ENCODE measurements around the gene KIAA0232.
A peak's percentile ranks its signal among the peaks of the same experiment; 100 is the strongest.
"Not testable (repeated sequence)": the region's sequence is repeated elsewhere in the genome, so short reads cannot be mapped to it uniquely, and the experiment has no call there.

KIAA0232 gene

DNA sequence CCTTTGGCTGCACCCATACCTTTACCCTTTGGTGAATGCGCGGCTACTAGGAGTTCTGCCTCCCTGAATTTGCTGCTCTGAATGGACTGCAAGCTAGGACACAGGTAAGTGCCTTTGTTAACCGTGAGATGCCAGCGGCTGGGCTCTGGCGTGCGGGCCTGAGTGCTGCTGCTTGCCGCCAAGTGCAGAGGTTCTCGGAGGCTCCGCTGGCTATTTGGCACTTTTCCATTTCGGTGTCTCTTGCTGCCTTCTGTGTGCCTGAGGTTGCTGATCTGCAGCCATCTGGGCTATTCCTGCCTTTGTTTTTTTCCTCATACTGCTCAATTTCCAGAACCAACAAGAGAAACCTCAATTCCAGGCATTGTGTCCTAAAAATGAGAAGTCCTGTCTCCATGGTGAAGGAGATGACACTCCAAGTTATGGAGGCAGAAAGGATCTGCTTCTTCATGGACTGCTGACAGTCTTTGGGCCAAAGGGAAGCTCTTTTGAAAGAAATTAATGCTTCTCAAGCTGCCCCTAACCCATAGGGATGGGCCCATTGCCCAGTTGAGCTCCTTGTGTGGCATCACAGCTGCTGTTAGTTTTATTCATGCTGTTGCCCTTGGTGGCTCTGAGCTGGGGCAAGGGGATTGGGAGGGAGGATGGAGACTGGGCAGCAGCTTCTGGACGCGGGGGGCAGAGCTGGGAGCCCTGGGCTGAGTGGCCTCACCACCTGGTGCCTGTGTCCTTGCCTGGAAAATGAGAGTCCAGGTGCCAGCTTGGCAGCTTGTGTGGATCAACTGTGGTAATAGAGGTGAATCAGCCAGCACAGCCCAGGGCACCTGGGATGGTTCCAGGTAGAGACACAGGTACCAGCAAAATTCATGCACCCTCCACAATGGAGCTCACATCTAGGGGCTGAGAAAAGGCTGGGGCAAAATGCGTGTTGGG lies 123.3 kb downstream of the KIAA0232 start:
- peak; percentile 65 to 81 for DNase-seq

DNA sequence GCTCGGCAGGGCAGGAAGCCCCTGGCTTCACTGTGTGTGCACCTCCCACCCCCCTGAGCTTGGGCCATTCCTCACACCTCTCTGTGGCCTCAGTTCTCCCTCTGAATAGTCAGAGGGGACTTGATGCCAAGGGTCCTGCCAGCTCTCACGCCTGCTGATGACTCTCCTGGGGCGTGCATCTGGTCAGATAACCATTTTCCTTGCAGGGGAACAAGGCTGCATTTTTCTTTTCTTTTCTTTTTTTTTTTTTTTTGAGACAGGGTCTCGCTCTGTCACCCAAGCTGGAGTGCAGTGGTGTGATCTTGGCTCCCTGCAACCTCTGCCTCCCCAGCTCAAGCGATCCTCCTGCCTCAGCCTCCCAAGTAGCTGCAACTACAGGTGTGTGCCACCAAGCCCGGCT lies 124.0 kb downstream of the KIAA0232 start:
- DNase-seq, result not testable (repeated sequence)

DNA sequence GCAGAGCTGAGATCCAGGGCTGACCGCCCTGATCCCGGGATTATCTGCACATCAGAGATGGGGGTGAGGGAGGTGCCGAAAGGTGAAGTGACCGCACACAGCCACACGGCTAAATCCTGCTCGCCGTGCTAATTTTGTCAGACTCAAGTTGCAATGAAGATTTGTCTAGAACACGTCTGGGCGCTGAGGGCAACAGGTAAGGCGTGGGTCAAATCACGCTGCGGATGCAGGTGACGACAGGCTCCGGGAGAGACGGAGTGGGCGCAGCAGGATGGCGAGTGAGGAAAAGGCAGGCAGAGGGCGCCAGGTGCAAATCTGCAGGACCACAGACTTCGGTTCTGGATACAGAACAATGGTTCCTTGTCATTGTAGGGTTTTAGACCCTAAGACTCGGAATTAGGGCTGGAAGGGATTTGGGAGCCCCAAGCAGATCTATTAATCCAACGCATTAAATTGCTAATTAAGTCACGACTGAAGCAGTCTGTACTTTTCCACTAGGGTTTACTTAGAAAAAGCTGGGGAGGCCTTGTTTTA lies 125.2 kb downstream of the KIAA0232 start:
- peak in 1 of 2 experiments; percentile 47 for DNase-seq

DNA sequence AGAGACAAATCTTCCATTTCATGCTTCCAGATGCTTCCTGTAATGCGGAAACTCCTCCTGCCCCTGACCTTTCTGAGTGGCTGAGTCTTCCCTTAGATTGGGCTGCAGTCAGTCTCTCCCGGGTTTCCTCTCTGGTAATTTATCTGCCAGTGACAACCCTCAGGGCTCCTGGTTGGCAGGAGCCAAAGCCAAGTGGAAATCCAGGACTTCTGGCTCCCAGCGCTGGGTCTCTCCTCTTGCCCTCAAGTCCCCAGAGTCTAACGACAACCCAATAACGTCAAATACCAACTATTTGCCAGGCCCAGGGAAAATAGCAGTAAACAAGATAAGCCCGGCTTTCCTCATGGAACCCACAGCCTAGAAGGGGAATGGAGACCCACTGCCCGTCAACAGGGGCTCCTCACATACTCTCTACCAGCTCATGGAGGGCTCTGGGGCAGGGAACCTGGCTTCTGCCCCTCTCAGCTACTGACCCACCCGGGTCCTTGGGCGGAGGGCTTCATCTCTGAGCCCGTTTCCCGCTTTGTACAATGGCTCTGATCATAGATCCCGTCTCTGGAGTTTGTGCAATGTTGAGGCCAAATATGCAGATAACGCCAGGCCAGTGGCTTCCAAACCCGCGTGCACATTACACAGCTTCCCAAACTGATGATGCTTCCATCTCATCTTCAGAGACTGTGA lies 126.0 kb downstream of the KIAA0232 start:
- DNase-seq, result no peak

DNA sequence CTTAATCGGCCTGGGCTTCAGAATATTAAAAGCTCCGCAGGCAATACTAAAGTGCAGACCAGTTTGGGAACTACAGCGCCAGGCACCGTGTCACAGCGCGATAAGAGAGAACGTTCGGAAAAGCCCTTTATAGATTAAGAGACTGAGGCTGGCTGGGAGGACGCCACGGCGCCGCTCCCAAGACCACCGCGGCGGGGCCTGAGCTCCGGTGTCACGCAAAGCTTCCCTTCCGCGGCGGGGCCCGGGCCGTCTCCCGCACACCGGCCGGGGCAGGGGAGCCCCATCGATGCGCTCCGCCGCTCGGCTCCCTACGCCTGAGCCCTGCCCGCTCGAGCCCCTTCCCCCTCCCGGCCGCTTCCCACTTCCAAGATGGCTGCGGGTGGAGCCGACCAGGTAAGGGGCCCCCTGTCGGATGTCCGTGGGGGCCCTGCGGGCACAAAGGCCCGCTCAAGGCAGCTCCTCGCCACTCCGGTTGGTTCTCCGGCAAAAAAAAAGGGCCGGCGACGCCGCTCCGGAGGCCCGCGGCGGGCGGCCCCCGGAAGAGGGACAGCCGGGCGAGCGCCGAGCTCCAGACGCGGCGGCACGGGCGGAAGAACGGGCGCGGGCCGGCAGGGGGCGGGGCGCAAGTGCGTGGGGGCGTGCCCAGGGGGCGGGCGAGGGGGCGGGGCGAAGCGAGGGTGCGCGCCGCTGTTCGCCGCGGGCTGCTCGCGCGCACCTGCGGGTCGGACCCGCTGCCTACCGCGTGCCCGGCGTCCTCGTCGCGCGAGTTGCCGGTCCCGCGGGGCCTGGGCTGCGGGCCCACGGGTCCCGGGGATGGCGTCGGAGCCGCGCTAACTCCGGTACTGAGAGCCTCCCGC lies 126.8 kb downstream of the KIAA0232 start, which contains the start of gene TBC1D14:
Gene TBC1D14, plus strand, starts transcription at position 714 of the 857 bp plus-strand sequence. CDS start 13,564 bp downstream, outside the sequence.
- peak; percentile 75 to 87 for DNase-seq

DNA sequence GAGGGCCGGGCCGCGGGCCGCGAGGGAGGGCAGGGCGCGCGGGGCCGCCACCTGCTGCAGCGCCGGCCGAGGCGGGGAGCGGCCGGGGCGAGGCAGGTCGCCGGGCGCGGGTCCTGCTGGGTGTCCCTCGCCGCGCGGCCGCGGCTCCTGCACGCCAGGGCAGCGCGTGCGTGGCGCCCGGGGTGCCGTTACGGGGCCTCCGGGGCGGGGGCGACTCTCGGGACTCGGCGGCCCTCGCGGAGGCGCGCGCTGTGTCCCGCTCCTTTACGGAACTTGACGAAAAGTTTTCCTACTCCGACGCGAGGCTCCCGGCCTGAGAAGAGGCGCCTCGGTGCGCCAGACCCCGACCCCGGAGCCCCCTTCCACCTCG lies 127.4 kb downstream of the KIAA0232 start:
- DNase-seq, result no peak

DNA sequence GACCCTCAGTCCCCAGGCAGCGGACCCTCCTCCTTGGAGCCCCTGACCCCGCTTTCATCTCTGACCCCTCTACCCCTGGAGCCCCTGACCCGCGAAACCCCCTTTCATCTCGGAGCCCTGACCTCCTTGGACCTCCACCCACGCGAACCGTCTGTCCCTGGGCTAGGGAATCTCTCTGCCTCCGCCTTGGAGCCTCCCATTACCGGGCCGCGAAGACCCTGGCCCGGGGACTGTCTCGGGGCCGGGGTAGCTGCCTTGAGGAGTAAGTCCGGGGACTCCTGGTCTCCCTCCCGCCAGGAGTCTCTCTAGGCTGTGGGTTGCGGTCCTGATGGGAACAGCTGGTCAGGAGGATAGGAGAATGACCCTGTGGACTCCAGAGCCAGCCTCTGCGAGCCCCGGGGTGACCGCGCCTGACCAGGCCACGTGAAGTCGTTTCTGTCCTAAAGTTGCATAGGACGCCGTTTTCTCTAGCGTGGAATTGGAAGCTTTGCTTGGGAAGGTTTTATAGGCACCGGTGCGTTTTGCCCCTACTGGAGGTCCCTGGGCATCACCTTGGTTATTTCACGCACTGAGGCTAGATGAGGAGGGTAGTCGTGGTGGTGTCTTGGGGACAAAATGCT lies 127.9 kb downstream of the KIAA0232 start:
- DNase-seq, result peak in 1 of 2 experiments; percentile 40

DNA sequence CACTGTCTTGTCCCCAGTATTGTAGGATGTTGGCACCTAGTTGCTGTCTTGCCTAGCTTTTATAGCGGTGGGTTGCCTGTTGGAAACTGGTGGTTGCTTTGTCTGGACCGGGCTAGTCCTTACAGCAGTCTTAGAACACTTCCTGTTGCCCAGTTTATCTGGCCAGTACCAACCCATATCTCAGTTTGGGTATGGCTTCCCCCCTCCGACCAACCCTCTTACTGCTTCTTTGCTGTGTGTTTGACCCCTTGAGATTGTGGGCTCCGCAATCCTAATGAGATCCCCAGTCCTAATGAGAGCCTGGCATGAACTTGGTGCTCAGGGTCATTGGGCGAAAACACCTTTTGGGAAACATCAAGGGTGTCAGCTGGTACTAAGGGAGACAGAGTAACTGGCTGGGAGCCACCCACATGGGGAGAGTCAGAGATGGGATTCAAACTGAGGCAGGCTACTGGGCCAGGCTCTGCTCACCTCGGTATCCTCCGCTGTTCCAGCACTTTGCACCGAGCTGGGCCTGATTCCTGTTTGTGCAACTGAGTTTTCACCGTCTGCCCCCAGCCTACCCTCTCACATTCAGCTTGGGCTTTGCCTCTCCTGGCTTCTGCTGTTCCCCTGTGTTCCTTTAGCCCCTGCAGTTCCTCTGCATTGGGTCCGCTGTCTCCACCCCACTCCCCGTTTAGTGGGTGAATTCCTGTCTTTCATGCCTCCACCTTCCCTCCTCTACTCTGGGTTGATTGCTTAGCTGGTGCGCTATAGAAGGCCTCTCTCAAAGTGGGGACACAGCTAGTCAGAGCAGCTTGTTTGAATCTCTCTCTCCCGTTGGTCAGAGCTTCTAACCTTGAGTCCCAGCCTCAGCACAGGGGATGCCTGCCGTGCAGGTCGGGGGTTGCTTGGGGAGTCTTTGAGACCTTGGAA lies 128.7 kb downstream of the KIAA0232 start:
- no peak for DNase-seq

DNA sequence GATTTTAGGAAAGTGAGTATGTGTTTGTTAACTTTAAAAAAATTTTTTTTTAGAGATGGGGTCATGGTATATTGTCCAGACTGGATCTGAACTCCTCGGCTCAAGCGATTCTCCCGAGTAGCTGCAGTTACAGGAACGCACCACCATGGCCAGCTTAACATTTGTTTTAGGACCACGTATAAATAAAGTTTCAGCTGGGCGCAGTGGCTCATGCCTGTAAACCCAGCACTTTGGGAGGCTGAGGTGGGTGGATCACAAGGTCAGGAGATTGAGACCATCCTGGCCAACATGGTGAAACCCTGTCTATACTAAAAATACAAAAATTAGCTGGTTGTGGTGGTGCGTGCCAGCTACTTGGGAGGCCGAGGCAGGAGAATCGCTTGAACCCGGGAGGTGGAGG lies 129.4 kb downstream of the KIAA0232 start:
- not testable (repeated sequence) for DNase-seq

DNA sequence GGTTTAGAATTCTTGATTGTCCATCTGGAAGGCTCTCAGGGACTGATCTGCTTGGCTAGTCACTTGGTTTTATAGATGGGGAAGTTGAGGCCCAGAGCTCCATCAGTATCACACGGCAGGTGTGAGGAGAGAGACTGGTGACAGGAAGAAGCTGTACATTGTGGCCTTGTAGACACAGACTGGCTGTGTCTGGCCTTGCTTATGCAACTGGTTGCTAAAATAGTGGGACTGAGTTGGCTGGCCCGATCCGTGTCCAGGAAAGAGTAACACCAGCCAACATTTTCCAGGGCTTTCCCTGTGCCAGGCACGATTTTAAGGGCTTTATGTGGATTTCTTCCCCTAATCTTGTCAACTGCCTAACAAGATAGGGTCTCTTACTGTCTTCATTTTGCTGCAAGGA lies 129.9 kb downstream of the KIAA0232 start:
- no peak for DNase-seq

DNA sequence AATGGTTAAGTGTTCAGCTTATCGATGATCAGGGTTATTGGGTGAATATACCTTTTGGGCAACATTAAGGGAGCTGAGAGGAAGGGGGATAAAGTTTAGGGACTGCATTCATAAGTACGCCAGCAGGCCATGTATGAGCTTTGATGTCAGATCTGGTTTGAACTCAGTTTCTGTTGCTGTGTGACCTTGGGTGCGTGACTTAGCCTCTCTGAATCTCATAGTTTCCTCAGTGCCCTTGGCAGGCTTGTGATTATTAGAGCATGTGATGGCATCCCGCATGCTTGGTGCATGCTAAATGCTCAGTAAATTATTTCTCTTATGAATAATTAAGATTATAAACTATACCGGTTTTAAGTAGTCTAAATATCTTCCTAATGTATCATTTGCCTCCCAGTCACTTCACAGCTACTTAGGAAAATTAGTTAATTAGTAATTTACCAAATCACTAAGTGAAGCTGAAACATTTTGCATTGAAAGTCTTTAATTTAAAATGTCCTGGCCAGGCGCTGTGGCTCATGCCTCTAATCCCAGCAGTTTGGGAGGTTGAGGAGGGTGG lies 130.9 kb downstream of the KIAA0232 start:
- DNase-seq, result no peak

DNA sequence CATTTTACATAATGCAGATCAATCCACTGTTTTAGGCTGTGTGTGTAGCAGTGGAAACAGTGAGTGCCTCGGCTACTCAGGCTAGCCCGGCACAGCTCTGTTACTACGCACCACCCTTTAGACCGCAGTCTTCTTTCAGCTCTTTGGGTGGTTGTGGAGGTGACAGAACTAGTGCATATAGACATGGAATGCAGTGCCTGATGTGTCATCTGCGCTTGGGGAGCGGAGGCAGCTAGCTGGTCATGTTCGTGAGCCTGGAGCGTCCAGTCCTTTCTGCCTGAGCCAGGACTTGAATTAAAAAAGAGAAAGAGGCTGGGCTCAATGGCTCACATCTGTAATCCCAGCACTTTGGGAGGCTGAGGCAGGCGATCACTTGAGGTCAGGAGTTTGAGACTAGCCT lies 131.9 kb downstream of the KIAA0232 start:
- DNase-seq, result no peak

DNA sequence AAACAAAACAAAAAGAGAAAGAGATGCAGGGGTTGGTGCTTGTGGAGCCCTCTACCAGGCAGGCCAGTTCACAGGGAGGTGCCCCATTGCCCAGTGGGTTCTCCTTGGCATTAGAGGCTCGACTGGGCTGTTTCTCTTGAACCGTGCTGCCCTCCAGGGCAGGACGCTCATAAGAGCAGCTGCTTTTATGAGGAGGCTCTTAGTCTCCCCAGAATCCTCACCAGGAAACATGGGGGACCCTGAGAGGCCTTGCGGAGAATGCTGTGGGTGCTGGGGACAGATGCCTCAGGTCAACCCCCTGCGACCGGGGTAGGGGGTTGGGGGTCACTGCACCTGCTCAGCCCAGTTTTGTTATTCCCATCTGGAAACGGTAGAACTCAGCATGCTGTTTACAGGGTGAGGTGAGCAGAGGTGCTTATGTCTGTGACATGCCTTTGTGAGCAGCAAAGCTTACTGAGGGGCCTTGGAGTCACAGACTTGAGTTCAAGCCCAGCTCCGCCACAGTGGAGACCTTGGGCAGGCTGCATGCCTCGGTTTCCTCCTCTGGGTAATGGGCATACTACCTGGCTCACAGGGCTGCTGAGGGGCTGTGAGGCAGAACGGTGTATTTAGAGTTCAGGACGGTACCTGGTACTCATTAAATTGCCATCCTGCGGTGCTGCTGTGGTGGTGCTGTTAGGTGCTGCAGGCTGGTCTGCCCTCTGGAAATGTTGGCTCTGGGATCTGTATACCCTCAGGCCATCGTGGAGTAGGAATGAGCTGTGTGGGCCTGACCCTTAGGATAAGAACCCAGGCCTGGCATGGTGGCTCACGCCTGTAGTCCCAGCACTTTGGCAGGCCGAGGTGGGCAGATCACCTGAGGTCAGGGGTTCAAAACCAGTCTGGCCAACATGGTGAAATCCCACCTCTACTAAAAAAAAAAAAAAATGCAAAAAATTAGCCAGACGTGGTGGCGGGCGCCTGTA lies 132.8 kb downstream of the KIAA0232 start:
- no peak for DNase-seq

DNA sequence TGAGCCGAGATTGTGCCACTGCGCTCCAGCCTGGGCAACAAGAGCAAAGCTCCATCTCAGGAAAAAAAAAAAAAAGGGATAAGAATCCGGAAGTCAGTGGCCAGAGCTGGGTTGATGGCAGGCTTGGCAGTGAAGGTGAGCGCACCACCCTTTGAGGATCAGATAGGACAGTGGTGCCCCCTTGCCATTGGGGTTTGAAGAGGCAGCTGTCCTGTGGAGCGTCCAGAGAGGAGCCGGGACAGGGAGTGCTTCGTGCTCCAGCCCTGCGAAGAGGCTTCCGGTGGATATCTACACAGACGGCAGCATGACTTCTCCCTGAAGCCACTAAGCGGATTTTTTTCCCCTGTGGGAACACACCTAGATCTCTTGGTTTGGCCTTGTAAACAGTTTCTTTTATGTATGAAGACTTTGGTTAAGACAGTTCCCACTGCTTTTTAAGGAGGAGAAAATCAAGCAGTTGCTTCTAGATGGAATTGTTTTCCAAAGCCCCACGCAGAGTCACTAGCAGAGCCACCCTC lies 133.6 kb downstream of the KIAA0232 start:
- DNase-seq, result peak in 1 of 2 experiments; percentile 43

DNA sequence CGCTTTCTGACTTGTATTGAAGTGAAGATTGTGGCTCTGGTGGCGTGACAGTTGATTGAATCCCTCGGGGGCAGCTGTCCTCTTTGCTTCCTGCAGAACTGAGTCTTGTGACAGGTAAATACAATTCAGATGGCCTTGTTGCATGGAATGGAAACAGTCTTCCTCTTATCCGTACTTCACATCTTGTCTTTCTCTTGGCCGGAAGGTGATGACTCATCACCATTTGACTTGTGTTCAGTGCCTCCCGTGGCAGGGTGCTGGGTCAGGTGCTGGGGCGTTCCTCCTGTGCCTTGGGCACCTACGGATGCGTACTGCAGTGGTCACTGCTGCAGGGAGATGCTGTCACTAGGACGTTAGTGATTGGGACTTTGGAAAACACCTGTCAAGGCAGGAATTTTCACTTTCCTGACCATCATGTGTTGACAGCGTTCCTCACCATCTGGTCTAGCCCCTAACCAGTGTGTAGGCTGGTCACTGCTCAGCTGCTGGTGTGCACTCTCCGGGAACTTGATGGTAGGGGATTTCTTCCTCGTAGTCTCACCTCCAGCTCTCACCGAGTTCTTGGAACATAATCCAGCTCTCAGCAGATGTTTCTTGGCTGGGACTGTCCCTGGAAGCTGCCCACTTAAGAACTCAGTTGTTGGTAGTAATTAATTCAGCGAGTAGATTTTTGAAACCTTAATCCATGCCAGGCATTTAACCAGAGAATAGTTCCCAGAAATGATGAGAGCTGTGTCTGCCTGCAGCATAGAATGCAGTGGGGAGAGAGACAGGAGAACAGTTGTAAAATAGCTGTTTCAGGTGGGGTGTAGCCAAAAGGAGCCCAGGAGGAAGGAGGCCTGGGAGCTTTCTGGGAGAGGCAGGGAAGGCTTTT lies 134.3 kb downstream of the KIAA0232 start:
- DNase-seq, result peak; percentile 88 to 97

DNA sequence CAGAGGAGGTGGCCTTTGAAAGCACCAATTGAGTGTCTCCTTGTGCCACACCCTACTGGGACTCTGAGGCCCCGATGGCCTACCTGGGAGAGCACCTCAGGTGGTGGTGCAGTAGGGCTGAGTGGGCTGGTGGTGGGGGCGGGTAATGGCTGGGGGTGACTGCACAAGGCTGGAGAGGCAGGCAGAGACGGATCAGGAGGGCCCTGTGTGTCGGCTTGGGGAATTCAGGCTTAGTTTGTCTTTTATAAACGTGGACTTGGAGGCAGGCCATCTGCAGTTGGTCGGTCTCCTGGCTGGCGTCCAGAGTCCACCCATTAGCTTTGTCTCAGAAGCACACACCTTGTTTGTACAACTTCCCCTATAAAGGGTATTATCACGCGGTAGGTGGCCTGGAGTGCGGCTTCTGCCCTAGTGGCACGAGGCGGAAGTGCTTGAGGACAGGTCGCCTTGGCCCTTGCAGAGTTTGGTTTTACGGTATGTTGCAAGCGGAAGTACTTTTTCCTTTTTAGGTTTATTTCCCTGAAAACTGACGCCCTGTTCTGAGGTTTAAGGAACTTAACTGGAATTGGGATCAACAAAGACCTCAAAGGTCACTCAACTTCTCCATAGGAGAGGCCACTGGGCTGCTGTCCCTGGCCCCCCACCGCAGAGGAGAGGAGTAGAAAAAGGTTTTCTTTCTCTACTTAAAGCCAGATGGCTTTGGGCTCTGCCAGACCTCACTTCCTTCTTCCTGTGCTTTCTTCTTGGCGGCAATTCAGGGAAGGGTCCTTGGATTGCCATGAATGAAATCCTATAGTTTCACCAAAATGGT lies 135.1 kb downstream of the KIAA0232 start:
- DNase-seq, result peak; percentile 71 to 80

DNA sequence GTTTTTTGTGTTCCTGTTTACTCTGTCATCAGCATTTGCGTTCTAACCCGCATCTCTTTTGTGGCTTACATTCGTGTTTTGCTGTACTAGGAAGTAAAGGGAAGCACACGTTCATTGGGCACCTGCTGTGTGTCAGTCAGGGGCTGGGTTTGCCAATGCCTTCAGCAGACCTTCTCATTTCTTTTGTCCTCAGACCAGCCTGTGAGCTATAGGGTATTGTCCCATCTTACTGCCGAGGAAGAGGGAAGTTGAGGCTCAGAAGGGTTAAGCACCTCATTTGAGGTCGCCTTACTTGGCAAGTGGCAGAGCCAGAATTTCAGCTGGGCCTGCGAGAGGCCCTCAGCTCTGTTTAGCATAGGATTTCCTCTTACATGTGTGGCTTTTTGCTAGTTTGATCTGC lies 135.8 kb downstream of the KIAA0232 start:
- no peak for DNase-seq
